Mesendoderm (in vitro differentiated cells): ENCODE measurements around the gene PITPNM3. TPM values are rescaled to one million over a fixed set of nuclear protein-coding genes. Genes with fewer than 3 reads are reported as not detected.

Experiments
- DNase-seq: peaks from one replicate; pipeline ENCODE4 v3.0.0; 2013
- H2AK5ac ChIP-seq: 2 replicates; pipeline ENCODE4 v1.6.1; 2013; ENCODE audit warnings: low read length, inconsistent platforms
- H2BK120ac ChIP-seq: 2 replicates; pipeline ENCODE4 v1.6.1; 2013; ENCODE audit warnings: low read depth, mild to moderate bottlenecking, low read length, moderate library complexity, mixed read lengths
- H2BK15ac ChIP-seq: replicated peaks from 2 replicates; pipeline ENCODE4 v1.6.1; 2013; ENCODE audit warnings: low read depth, mild to moderate bottlenecking, moderate library complexity
- H2BK5ac ChIP-seq: 2 replicates; pipeline ENCODE4 v1.6.1; 2013; ENCODE audit warnings: low read length, inconsistent platforms
- H3K18ac ChIP-seq: 2 replicates; pipeline ENCODE4 v1.6.1; 2013; ENCODE audit warnings: mild to moderate bottlenecking, low read length, mixed read lengths
- H3K23ac ChIP-seq: one replicate; pipeline ENCODE4 v1.6.1; 2013; ENCODE audit warnings: low read length
- H3K27ac ChIP-seq: 2 replicates; pipeline ENCODE4 v1.5.1; 2013; ENCODE audit warnings: low read depth, mild to moderate bottlenecking, inconsistent platforms, low read length, moderate library complexity
- H3K27me3 ChIP-seq: 2 replicates; pipeline ENCODE4 v1.6.1; 2013; ENCODE audit warnings: low read length, control low read depth, mild to moderate bottlenecking, inconsistent platforms; ENCODE audit not compliant: insufficient read depth, poor library complexity
- H3K36me3 ChIP-seq: 2 replicates; pipeline ENCODE4 v1.6.1; 2013; ENCODE audit warnings: low read length, inconsistent platforms; ENCODE audit not compliant: control insufficient read depth, insufficient read depth
- H3K4ac ChIP-seq: one replicate; pipeline ENCODE4 v1.6.1; 2013; ENCODE audit warnings: low read depth, mild to moderate bottlenecking, low read length, moderate library complexity
- H3K4me1 ChIP-seq: 2 replicates; pipeline ENCODE4 v1.6.1; 2013; ENCODE audit warnings: low read depth, low read length, inconsistent platforms; ENCODE audit not compliant: control insufficient read depth
- H3K4me2 ChIP-seq: 2 replicates; pipeline ENCODE4 v1.6.1; 2013; ENCODE audit warnings: low read length
- H3K4me3 ChIP-seq: 2 replicates; pipeline ENCODE4 v1.5.1; 2013; ENCODE audit warnings: mild to moderate bottlenecking, low read length
- H3K56ac ChIP-seq: one replicate; pipeline ENCODE4 v1.6.1; 2013; ENCODE audit warnings: low read length
- H3K79me1 ChIP-seq: 2 replicates; pipeline ENCODE4 v1.6.1; 2013; ENCODE audit warnings: low read length, inconsistent platforms
- H3K79me2 ChIP-seq: 2 replicates; pipeline ENCODE4 v1.6.1; 2013; ENCODE audit warnings: mild to moderate bottlenecking, low read length; ENCODE audit not compliant: control insufficient read depth, insufficient read depth
- H3K9ac ChIP-seq: 2 replicates; pipeline ENCODE4 v1.6.1; 2013; ENCODE audit warnings: low read length, inconsistent platforms
- H4K5ac ChIP-seq: one replicate; pipeline ENCODE4 v1.6.1; 2013; ENCODE audit warnings: low read length
- H4K8ac ChIP-seq: one replicate; pipeline ENCODE4 v1.6.1; 2013; ENCODE audit warnings: low read depth, mild to moderate bottlenecking, control low read depth, low read length, moderate library complexity
- WGBS: extraction: QIAGEN DNeasy Blood & Tissue Kit; methylation state at CpG from one replicate; pipeline ENCODE4 v1.1.7; 2013; ENCODE audit warnings: low lambda C conversion rate, missing lambda C conversion rate; ENCODE audit not compliant: insufficient coverage; ENCODE audit errors: extremely low coverage; 5-methylcytosine and 5-hydroxymethylcytosine counted together
- small RNA-seq: library from polyadenylated mRNA; stranded (forward); fragments of <200 nt; extraction: miRNeasy Mini kit (QIAGEN cat#:217004); gene quantifications from one replicate; pipeline ENCODE3, GENCODE V24; 2013; ENCODE audit not compliant: insufficient read depth

Gene PITPNM3

DNA sequence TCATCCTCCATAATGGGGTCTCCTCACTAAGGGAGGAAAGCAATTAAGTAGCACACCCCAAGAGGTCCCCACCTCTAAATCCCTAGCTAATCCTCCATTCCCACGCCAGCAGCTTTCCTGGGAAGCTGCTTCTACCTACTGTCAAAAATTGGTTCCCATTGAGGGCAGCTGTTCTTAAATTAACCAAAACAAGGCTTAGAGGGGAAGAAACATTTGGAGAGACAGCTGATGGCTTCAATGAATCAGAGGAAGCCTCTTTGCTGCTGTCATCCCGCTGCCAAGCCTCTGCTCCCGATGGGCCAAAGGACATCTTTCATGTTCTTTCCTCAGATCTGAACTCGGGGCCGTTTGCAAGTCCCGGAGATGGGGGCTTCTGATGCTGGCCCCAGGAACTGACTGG, 148.1 kb downstream of the PITPNM3 start:
- Histone ChIP-seq H3K27ac (no peak overlapping the region), H2BK15ac (no peak overlapping the region), H3K23ac (no peak overlapping the region), H3K4me3 (no peak overlapping the region), H4K5ac (no peak overlapping the region), H3K56ac (no peak overlapping the region), H4K8ac (no peak overlapping the region), H3K79me2 (no peaks in the 10 kb centered on the region), H3K79me1 (no peaks in the 10 kb centered on the region), H3K9ac (no peak overlapping the region), H3K4me2 (no peak overlapping the region), H3K4ac (no peak overlapping the region), H3K27me3 (no peaks in the 10 kb centered on the region), H3K4me1 (no peaks in the 10 kb centered on the region), H3K18ac (no peak overlapping the region), H2BK120ac (no peak overlapping the region), H2BK5ac (no peak overlapping the region), H2AK5ac (no peak overlapping the region), H3K36me3 (no peaks in the 10 kb centered on the region)
- WGBS = no CpG with 5 or more reads among the region's 6 CpGs
- DNase-seq = no peak

DNA sequence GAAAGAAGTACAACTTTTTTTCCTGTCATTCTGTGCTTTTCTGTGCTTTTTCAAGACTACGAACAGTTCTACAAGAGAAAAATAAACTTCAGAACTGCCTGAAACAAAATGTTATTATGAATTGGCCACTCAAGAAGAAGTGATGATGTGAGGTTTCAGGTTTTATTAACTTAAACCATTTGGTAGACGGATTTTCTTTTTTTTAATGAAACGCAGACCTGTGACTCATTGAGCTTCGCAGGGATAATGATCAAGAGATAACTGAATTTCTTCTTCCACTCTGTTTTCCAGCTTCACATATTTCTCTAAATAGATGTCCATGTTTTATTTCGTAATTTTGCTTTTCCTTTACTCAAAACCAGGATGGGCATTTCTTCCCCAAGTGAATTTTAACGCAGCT, 154.1 kb downstream of the PITPNM3 start:
- Histone ChIP-seq H3K79me2 (no peaks in the 10 kb centered on the region), H3K36me3 (no peaks in the 10 kb centered on the region), H3K4me3 (no peak overlapping the region), H3K9ac (no peak overlapping the region), H3K79me1 (no peaks in the 10 kb centered on the region), H3K27ac (no peak overlapping the region), H2BK120ac (no peak overlapping the region), H2AK5ac (no peak overlapping the region), H2BK5ac (no peak overlapping the region), H3K18ac (no peak overlapping the region), H4K5ac (no peak overlapping the region), H3K4ac (no peak overlapping the region), H3K27me3 (no peaks in the 10 kb centered on the region), H3K4me1 (no peaks in the 10 kb centered on the region), H3K4me2 (no peak overlapping the region), H3K56ac (no peak overlapping the region), H4K8ac (no peak overlapping the region), H3K23ac (no peak overlapping the region), H2BK15ac (no peak overlapping the region)
- no CpG with 5 or more reads among the region's 6 CpGs for WGBS
- DNase-seq = no peak

Small RNA genes lying within 50 kb of the gene (small RNA-seq; reads per million reads assigned to genes)
- gene RF00017 (not detected), gene RNA5SP435 (not detected)
